Parathyroid adenoma (tissue), 2 donors: Measurements from ENCODE around the gene DNAJC13.

ENCODE experiments used
- H2AFZ ChIP-seq: fragments of 300-600 bp; sonication (generic); one replicate; pipeline ENCODE4 v1.7.0; 2017; ENCODE audit warnings: antibody characterized with exemption, mild to moderate bottlenecking
- H3K27ac ChIP-seq: fragments of 300-600 bp; sonication (generic); one replicate; pipeline ENCODE4 v1.7.0; 2017
- H3K27me3 ChIP-seq: fragments of 300-600 bp; sonication (generic); one replicate; pipeline ENCODE4 v1.7.0; 2017; ENCODE audit warnings: low read length; ENCODE audit not compliant: control insufficient read depth, insufficient read depth
- H3K36me3 ChIP-seq: fragments of 300-600 bp; sonication (generic); one replicate; pipeline ENCODE4 v1.7.0; 2017; ENCODE audit warnings: low read length; ENCODE audit not compliant: control insufficient read depth, insufficient read depth
- H3K4me1 ChIP-seq: fragments of 300-600 bp; sonication (generic); one replicate; pipeline ENCODE4 v1.7.0; 2017; ENCODE audit warnings: control low read depth
- H3K4me2 ChIP-seq: fragments of 300-600 bp; sonication (generic); one replicate; pipeline ENCODE4 v1.7.0; 2017; ENCODE audit warnings: low read length
- H3K4me3 ChIP-seq: fragments of 300-600 bp; sonication (generic); one replicate; pipeline ENCODE4 v1.7.0; 2017; ENCODE audit warnings: low read depth, low read length
- H3K79me2 ChIP-seq: fragments of 300-600 bp; sonication (generic); one replicate; pipeline ENCODE4 v1.7.0; 2017; ENCODE audit warnings: control low read depth
- H3K9ac ChIP-seq: fragments of 300-600 bp; sonication (generic); one replicate; pipeline ENCODE4 v1.7.0; 2017; ENCODE audit warnings: mild to moderate bottlenecking
- H3K9me3 ChIP-seq: fragments of 300-600 bp; sonication (generic); one replicate; pipeline ENCODE4 v1.7.0; 2017; ENCODE audit warnings: low read length; ENCODE audit not compliant: control insufficient read depth
- TF ChIP-seq, protein P1 (sequence below): fragments of 300-600 bp; sonication (generic); IDR thresholded peaks from one replicate; pipeline ENCODE4 v1.7.0; 2017; ENCODE audit warnings: antibody characterized with exemption, mild to moderate bottlenecking
- donor health status: primary hyperparathyroidism.

Gene DNAJC13

DNA sequence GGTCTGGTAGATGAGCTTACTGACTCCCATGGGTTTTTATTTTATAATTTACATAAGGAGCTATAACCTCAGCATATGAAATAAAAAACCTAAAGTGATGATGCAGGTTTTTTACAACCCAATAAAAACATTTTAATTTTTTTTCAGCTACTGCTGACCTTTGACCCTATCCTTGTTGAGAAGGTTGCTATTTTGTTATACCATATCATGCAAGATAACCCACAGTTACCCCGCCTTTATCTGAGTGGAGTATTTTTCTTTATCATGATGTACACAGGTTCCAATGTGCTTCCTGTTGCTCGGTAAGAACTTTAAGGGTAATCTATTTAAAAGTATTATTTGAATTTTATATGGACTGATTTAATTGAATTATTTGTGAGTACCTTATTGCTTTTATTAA lies 70.8 kb downstream of the DNAJC13 start:
- Histone ChIP-seq H3K9me3 (no peaks in the 10 kb centered on the region), H3K9ac (no peak overlapping the region), H3K4me1 (no peaks in the 10 kb centered on the region), H3K79me2 (no peaks in the 10 kb centered on the region), H2AFZ (no peak overlapping the region), H3K36me3 (no peaks in the 10 kb centered on the region), H3K27ac (no peak overlapping the region), H3K27me3 (no peaks in the 10 kb centered on the region), H3K4me2 (no peak overlapping the region), H3K4me3 (no peak overlapping the region)
- TF ChIP-seq, protein P1, sequence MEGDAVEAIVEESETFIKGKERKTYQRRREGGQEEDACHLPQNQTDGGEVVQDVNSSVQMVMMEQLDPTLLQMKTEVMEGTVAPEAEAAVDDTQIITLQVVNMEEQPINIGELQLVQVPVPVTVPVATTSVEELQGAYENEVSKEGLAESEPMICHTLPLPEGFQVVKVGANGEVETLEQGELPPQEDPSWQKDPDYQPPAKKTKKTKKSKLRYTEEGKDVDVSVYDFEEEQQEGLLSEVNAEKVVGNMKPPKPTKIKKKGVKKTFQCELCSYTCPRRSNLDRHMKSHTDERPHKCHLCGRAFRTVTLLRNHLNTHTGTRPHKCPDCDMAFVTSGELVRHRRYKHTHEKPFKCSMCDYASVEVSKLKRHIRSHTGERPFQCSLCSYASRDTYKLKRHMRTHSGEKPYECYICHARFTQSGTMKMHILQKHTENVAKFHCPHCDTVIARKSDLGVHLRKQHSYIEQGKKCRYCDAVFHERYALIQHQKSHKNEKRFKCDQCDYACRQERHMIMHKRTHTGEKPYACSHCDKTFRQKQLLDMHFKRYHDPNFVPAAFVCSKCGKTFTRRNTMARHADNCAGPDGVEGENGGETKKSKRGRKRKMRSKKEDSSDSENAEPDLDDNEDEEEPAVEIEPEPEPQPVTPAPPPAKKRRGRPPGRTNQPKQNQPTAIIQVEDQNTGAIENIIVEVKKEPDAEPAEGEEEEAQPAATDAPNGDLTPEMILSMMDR: no peak

DNA sequence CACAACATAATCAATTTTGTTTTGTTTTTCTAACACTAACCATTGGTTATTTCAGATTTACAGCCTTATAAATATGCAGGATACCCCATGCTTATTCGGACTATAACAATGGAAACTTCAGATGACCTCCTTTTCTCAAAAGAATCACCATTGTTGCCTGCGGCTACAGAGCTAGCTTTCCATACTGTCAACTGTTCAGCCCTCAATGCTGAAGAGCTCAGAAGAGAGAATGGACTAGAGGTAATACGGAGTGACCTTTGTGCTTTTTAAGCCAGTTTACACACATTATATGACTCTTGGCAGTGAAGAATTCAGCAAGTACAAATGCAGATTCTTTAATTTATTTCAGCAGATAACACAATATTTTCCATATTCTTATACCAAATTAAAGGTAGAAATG lies 81.8 kb downstream of the DNAJC13 start:
- Histone ChIP-seq H3K9ac (no peak overlapping the region), H2AFZ (no peak overlapping the region), H3K27ac (no peak overlapping the region), H3K79me2 (no peaks in the 10 kb centered on the region), H3K4me1 (no peaks in the 10 kb centered on the region), H3K9me3 (no peaks in the 10 kb centered on the region), H3K27me3 (no peaks in the 10 kb centered on the region), H3K36me3 (no peaks in the 10 kb centered on the region), H3K4me2 (no peak overlapping the region), H3K4me3 (no peak overlapping the region)
- TF ChIP-seq, protein P1: no peak

DNA sequence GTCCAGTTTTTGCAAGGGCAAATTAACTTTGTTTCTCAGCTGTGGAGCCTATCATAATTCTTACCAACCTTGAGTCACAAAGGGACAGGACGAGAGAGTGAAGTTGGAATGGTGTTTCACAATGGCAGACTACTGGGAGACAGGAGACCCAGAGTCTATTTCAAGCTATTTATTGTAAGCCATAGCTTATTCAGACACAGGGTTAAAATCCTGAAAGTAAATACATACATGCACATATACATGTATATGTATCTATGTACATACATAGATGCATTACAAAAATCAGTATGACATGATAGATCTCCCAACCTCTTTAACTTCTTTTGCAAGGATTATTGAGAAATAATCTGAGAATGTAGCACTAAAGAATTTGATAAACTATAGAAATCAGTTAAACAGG lies 86.3 kb downstream of the DNAJC13 start:
- H3K27me3 ChIP-seq: no peaks in the 10 kb centered on the region
- no peak overlapping the region for H2AFZ ChIP-seq
- H3K79me2 ChIP-seq: no peaks in the 10 kb centered on the region
- H3K9me3 ChIP-seq: no peaks in the 10 kb centered on the region
- no peaks in the 10 kb centered on the region for H3K36me3 ChIP-seq
- no peak overlapping the region for H3K27ac ChIP-seq
- no peak overlapping the region for H3K4me3 ChIP-seq
- TF ChIP-seq, protein P1: no peak
- H3K4me1 ChIP-seq: no peaks in the 10 kb centered on the region
- no peak overlapping the region for H3K9ac ChIP-seq
- H3K4me2 ChIP-seq: no peak overlapping the region

DNA sequence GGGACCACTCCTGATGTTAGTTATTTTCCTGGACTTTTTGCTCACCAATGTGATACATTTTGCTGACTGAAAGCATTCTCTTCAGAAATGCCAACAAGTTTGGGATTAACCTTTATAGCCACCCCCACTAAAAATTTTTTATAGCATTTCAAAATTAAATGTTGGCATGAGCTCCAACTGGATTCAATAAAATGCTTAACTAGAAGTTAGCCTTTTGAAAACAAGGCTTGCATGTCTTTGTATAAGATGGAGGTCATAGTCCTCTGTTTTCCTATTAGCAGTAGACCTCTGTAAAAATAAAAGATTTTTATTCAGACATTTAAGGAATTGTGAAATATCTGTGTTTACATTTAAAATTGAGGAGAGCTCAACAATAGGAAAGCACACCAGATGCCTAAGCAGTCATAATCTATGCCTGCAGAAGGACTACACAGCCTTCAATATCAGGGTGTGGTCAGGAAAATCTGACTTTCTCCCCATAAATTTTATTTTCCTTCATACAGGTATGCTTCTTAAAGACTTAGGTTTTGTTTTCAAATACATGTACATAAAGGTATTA lies 87.2 kb downstream of the DNAJC13 start:
- TF ChIP-seq, protein P1: no peak
- no peaks in the 10 kb centered on the region for H3K4me1 ChIP-seq
- no peaks in the 10 kb centered on the region for H3K36me3 ChIP-seq
- H3K9me3 ChIP-seq: no peaks in the 10 kb centered on the region
- no peak overlapping the region for H3K4me2 ChIP-seq
- no peak overlapping the region for H3K27ac ChIP-seq
- no peaks in the 10 kb centered on the region for H3K27me3 ChIP-seq
- no peak overlapping the region for H2AFZ ChIP-seq
- H3K9ac ChIP-seq: no peak overlapping the region
- H3K4me3 ChIP-seq: no peak overlapping the region
- H3K79me2 ChIP-seq: no peaks in the 10 kb centered on the region

DNA sequence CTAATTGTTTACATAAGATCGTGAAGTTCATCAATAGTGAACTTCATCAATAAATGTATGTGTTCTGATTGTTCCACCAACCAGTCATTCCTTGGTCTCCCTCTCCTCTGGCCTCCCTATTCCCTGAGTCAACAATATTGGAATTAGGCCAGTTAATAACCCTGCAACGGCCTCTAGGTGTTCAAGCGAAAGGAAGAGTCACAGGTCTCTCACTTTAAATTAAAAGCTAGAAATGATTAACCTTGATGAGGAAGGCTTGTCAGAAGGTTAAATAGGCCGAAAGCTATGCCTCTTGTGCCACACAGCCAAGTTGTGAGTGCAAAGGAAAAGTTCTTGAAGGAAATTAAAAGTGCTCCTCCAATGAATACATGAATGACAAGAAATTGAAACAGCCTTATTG lies 90.4 kb downstream of the DNAJC13 start:
- no peaks in the 10 kb centered on the region for H3K9me3 ChIP-seq
- no peak overlapping the region for H3K4me3 ChIP-seq
- TF ChIP-seq, protein P1: no peak
- no peak overlapping the region for H3K27ac ChIP-seq
- H3K79me2 ChIP-seq: no peaks in the 10 kb centered on the region
- H2AFZ ChIP-seq: no peak overlapping the region
- no peak overlapping the region for H3K9ac ChIP-seq
- no peaks in the 10 kb centered on the region for H3K4me1 ChIP-seq
- no peaks in the 10 kb centered on the region for H3K27me3 ChIP-seq
- H3K4me2 ChIP-seq: no peak overlapping the region
- no peaks in the 10 kb centered on the region for H3K36me3 ChIP-seq
